ENCODE measurements around the gene MAEA. TPM values are rescaled to one million over a fixed set of nuclear protein-coding genes. Genes with fewer than 3 reads are reported as not detected.

The MAEA gene
- total RNA-seq, 2 donors from 2014 or later = 76.0 to 110 TPM

DNA sequence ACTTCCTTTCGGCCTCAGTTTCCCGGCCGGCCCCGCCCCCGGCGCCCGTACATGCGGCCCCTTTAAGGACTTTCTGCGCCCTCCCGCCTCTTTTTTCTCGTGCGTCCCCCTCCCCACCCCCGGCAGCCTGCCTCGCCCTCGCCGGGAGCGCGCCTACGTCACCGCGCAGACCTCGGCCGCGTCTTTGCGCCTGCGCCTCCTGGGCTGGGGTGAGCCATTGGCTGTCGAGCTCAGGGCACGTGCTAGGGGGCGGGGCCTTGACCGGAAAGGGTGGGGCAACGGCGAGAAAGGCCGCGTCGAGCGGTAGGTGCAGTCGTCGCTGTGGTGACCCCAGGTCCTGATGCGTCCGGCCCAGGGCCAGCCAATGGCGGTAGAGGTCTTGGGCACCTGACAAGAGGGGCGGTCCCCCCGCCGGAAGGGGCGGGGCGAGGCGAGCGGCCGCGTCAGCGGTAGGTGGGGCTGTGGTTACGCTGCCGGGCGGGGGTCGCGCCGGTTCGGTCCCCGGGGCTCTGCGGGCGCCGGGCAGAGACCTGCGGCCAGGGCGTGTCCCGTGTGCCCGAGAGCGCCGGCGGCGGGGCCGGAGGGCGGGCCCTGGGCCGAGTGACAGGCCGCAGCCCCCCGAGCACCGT, 57.2 kb downstream of the MAEA start, which contains the start of gene UVSSA:
TSS of gene UVSSA (plus strand) at position 428 of the 629 bp plus-strand sequence. CDS start 884 bp downstream, outside the sequence.
- Histone ChIP-seq H3K9me3 (no peaks in the 10 kb centered on the region), H3K36me3 (no peaks in the 10 kb centered on the region), H3K4me3 (peak within 1 kb of the TSS; percentile 96 to 99), H3K27ac (peak within 1 kb of the TSS; percentile 95 to 100), H3K4me1 (replicated peaks) (peaks cover 13% of the 10 kb centered on the region), H3K27me3 (replicated peaks; ENCODE audit: insufficient read depth) (no peaks in the 10 kb centered on the region)
- DNase-seq (ENCODE audit: low spot score) = peak; percentile 100
- intact Hi-C loops (cut with DNase I) = loop anchor here (1.0 to 5.0 kb wide), 4 partner anchors 55 to 336 kb away; partner anchors contain the start of genes CTBP1 and FGFRL1
- peak; percentile 85 for TF ChIP-seq POLR2A (IDR thresholded peaks at IDR 0.05)
- TF ChIP-seq CTCF (IDR thresholded peaks at IDR 0.05) = peak in 1 of 4 experiments; percentile 3
- TF ChIP-seq POLR2AphosphoS5 (IDR thresholded peaks at IDR 0.05) = peak; percentile 99
- under 1% methylated on average over 48 of the region's 76 CpGs for WGBS

DNA sequence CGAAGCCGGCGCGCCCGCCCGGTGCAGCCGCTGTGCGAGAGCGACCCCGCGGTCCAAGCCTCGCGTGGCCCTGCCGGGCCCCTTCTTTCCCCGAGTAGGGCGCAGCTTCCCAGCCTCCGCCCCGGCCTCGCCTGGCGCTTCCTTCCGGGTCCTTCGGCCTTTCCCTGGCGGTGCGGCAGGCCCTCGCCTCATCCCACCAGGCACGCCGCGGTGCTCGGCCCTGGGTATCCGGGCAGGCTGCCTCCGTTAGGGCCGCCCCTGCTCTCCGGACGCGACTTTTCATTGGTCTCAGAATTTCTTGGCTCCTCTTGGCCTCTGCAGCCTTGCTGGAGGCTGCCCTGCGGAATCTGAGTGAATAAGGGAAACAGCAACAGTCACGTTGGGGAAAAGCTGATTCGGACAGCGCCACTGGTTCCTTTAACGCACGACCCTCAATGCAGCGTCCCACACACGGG, 57.7 kb downstream of the MAEA start:
- Histone ChIP-seq H3K9me3 (no peaks in the 10 kb centered on the region), H3K4me3 (peak overlapping the region; percentile 96 to 99), H3K27ac (peak overlapping the region; percentile 93 to 100), H3K4me1 (replicated peaks) (peaks cover 13% of the 10 kb centered on the region), H3K27me3 (replicated peaks; ENCODE audit: insufficient read depth) (no peaks in the 10 kb centered on the region), H3K36me3 (no peaks in the 10 kb centered on the region)
- peak; percentile 52 for DNase-seq (ENCODE audit: low spot score)
- under 1% methylated on average over 40 of the region's 43 CpGs for WGBS
- intact Hi-C loops (cut with DNase I) = loop anchor here (2.0 to 5.0 kb wide), 3 partner anchors 55 to 337 kb away; partner anchors contain the start of gene FGFRL1
- TF ChIP-seq POLR2AphosphoS5 (IDR thresholded peaks at IDR 0.05) = peak; percentile 45
- no peak for TF ChIP-seq POLR2A (IDR thresholded peaks at IDR 0.05)

GRCh38 chr4:1348014-1348513, 58.4 kb downstream of the MAEA start:
- no peak for DNase-seq (ENCODE audit: low spot score)
- WGBS = 56% methylated on average over 10 of the region's 12 CpGs
- Histone ChIP-seq H3K4me1 (replicated peaks) (peaks cover 13% of the 10 kb centered on the region), H3K9me3 (no peaks in the 10 kb centered on the region), H3K27ac (peak overlapping the region; percentile 93 to 100), H3K4me3 (peak overlapping the region; percentile 96 to 99), H3K36me3 (no peaks in the 10 kb centered on the region), H3K27me3 (replicated peaks; ENCODE audit: insufficient read depth) (no peaks in the 10 kb centered on the region)
- intact Hi-C loops (cut with DNase I) = loop anchor here (5.0 kb wide), 2 partner anchors 56 to 181 kb away; no protein-coding TSS in a partner anchor
- no peak for TF ChIP-seq POLR2A (IDR thresholded peaks at IDR 0.05)
- TF ChIP-seq POLR2AphosphoS5 (IDR thresholded peaks at IDR 0.05) = no peak
- no peak for TF ChIP-seq CTCF (IDR thresholded peaks at IDR 0.05)

DNA sequence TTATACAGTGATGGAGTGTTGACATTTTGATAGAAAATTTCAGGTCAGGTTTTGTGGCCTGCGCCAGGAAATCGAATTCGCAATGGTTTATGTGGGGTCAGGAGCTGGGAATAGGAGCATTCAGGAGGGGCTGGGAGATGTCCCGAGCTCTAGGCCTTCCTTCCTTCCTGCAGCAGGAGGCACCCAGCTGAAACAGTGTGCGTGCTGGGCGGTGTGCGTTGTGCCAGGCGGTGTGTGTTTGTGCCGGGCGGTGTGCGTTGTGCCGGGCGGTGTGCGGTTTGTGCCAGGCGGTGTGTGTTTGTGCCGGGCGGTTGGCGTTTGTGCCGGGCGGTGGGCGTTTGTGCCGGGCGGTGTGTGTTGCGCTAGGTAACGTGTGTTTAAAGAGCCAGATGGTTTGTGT, 59.1 kb downstream of the MAEA start:
- 77% methylated on average over 25 of the region's 25 CpGs for WGBS
- DNase-seq (ENCODE audit: low spot score) = no peak
- peaks cover 13% of the 10 kb centered on the region for H3K4me1 ChIP-seq (replicated peaks)
- H3K36me3 ChIP-seq = no peaks in the 10 kb centered on the region
- intact Hi-C loops (cut with DNase I) = loop anchor here (5.0 kb wide), 2 partner anchors 56 to 181 kb away; no protein-coding TSS in a partner anchor
- peak overlapping the region in 1 of 2 donors; percentile 100 for H3K27ac ChIP-seq
- TF ChIP-seq POLR2A (IDR thresholded peaks at IDR 0.05) = no peak
- no peak for TF ChIP-seq POLR2AphosphoS5 (IDR thresholded peaks at IDR 0.05)
- TF ChIP-seq CTCF (IDR thresholded peaks at IDR 0.05) = no peak
- H3K4me3 ChIP-seq = no peak overlapping the region
- no peaks in the 10 kb centered on the region for H3K27me3 ChIP-seq (replicated peaks; ENCODE audit: insufficient read depth)
- no peaks in the 10 kb centered on the region for H3K9me3 ChIP-seq

- TF ChIP-seq CTCF (IDR thresholded peaks at IDR 0.05) = no peak
- TF ChIP-seq POLR2A (IDR thresholded peaks at IDR 0.05) = no peak
- no peak for TF ChIP-seq POLR2AphosphoS5 (IDR thresholded peaks at IDR 0.05)
- 92% methylated on average over 29 of the region's 29 CpGs for WGBS
- intact Hi-C loops (cut with DNase I) = loop anchor here (5.0 kb wide), 2 partner anchors 57 to 182 kb away; no protein-coding TSS in a partner anchor
These were observed 59.9 kb downstream of the MAEA start for GRCh38 chr4:1349359-1350168.

More at GRCh38 chr4:1349359-1350168, 59.9 kb downstream of the MAEA start:
- peaks cover 13% of the 10 kb centered on the region for H3K4me1 ChIP-seq (replicated peaks)
- no peak overlapping the region for H3K27ac ChIP-seq
- no peaks in the 10 kb centered on the region for H3K27me3 ChIP-seq (replicated peaks; ENCODE audit: insufficient read depth)
- no peak for DNase-seq (ENCODE audit: low spot score)
- H3K36me3 ChIP-seq = no peaks in the 10 kb centered on the region
- H3K4me3 ChIP-seq = no peak overlapping the region
- no peaks in the 10 kb centered on the region for H3K9me3 ChIP-seq
